Activated B cell treated with CpG ODN at 0.5 μM for 24 hours (primary cell): Measurements from ENCODE around the gene HSFX3. TPM values are rescaled to one million over a fixed set of nuclear protein-coding genes. Genes with fewer than 3 reads are reported as not detected.

ENCODE experiments used
- ATAC-seq: fragments of 200-7000 bp; cut with Tn5 transposase; one replicate; pipeline ENCODE4 v1.10.0; 2021; ENCODE audit warnings: low read depth, mild to moderate bottlenecking, moderate library complexity
- CTCF ChIA-PET: fragments of 350-600 bp; sonication (Branson Sonifier 250); formaldehyde crosslinking; loops from one replicate; lab custom pipeline; 2021; ENCODE audit warnings: antibody characterized with exemption; lab: Charles Lee
- POLR2A ChIA-PET: fragments of 350-600 bp; sonication (Branson Sonifier 250); formaldehyde crosslinking; loops from one replicate; lab custom pipeline; 2021; ENCODE audit warnings: antibody characterized with exemption; lab: Charles Lee
- DNase-seq: peaks from one replicate; pipeline ENCODE4 v3.0.0; 2022
- H3K27ac Mint-ChIP-seq: one replicate; pipeline ENCODE4 v1.8.0; 2020; ENCODE audit warnings: mixed read lengths
- H3K27me3 Mint-ChIP-seq: one replicate; pipeline ENCODE4 v1.8.0; 2021; ENCODE audit warnings: mixed read lengths
- H3K36me3 Mint-ChIP-seq: one replicate; pipeline ENCODE4 v1.8.0; 2021; ENCODE audit warnings: low read depth, mixed read lengths
- H3K4me1 Mint-ChIP-seq: one replicate; pipeline ENCODE4 v1.8.0; 2021; ENCODE audit warnings: mixed read lengths
- H3K4me3 Mint-ChIP-seq: one replicate; pipeline ENCODE4 v1.8.0; 2020; ENCODE audit warnings: mild to moderate bottlenecking, mixed read lengths
- H3K9me3 Mint-ChIP-seq: one replicate; pipeline ENCODE4 v1.8.0; 2020; ENCODE audit warnings: mixed read lengths
- CTCF ChIP-seq: fragments of 200-600 bp; IDR thresholded peaks from one replicate; pipeline ENCODE4 v1.8.0; 2022; ENCODE audit warnings: antibody characterized with exemption, mild to moderate bottlenecking
- intact Hi-C: fragments of 100-400 bp; cut with micrococcal nuclease; formaldehyde crosslinking; loops from one replicate; pipeline ENCODE4 v1.15.1; 2024
- total RNA-seq: library from RNA; stranded (reverse); gene quantifications from 2 replicates; pipeline ENCODE4 v1.2.3, GENCODE V29; 2022

Gene HSFX3
- total RNA-seq, 1 donor from 2014 or later: not detected

GRCh38 chrX:149571770-149572169 is 22.0 kb upstream of the HSFX3 start:
- intact Hi-C loops: no loop called here
- TF ChIP-seq CTCF: no peak
- no peaks in the 10 kb centered on the region for H3K36me3 Mint-ChIP-seq
- no peak overlapping the region for H3K27ac Mint-ChIP-seq
- ChIA-PET POLR2A (no interaction called here), CTCF (no interaction called here)
- H3K27me3 Mint-ChIP-seq: peaks cover 6% of the 10 kb centered on the region
- H3K4me3 Mint-ChIP-seq: no peak overlapping the region
- no peak for ATAC-seq
- no peak for DNase-seq
- no peaks in the 10 kb centered on the region for H3K9me3 Mint-ChIP-seq
- H3K4me1 Mint-ChIP-seq: no peaks in the 10 kb centered on the region

GRCh38 chrX:149570668-149571067 is 20.9 kb upstream of the HSFX3 start:
- Mint-ChIP-seq H3K27ac (no peak overlapping the region), H3K9me3 (no peaks in the 10 kb centered on the region), H3K36me3 (no peaks in the 10 kb centered on the region), H3K4me3 (no peak overlapping the region), H3K4me1 (no peaks in the 10 kb centered on the region), H3K27me3 (peaks cover 6% of the 10 kb centered on the region)
- ATAC-seq (no peak), DNase-seq (no peak)
- no peak for TF ChIP-seq CTCF
- intact Hi-C loops: no loop called here
- ChIA-PET CTCF (no interaction called here), POLR2A (no interaction called here)

- CTCF ChIA-PET: no interaction called here
Measured at GRCh38 chrX:149569770-149570169, 20.0 kb upstream of the HSFX3 start.

GRCh38 chrX:149568701-149569296 is 19.1 kb upstream of the HSFX3 start:
- Mint-ChIP-seq H3K27ac (no peak overlapping the region), H3K9me3 (no peaks in the 10 kb centered on the region), H3K27me3 (peaks cover 6% of the 10 kb centered on the region), H3K4me1 (no peaks in the 10 kb centered on the region), H3K36me3 (no peaks in the 10 kb centered on the region), H3K4me3 (no peak overlapping the region)
- no peak for DNase-seq
- CTCF ChIA-PET: no interaction called here
- intact Hi-C loops: no loop called here
- POLR2A ChIA-PET: no interaction called here
- no peak for ATAC-seq
- no peak for TF ChIP-seq CTCF

More at GRCh38 chrX:149569770-149570169, 20.0 kb upstream of the HSFX3 start:
- no peak for TF ChIP-seq CTCF
- Mint-ChIP-seq H3K27ac (no peak overlapping the region), H3K9me3 (no peaks in the 10 kb centered on the region), H3K27me3 (peaks cover 6% of the 10 kb centered on the region), H3K4me3 (no peak overlapping the region), H3K36me3 (no peaks in the 10 kb centered on the region), H3K4me1 (no peaks in the 10 kb centered on the region)
- intact Hi-C loops: no loop called here
- no peak for DNase-seq
- ATAC-seq: no peak
- POLR2A ChIA-PET: no interaction called here

- H3K4me3 Mint-ChIP-seq: no peak overlapping the region
- H3K36me3 Mint-ChIP-seq: no peaks in the 10 kb centered on the region
- ChIA-PET POLR2A (no interaction called here), CTCF (no interaction called here)
- no peaks in the 10 kb centered on the region for H3K9me3 Mint-ChIP-seq
- ATAC-seq: no peak
- peaks cover 6% of the 10 kb centered on the region for H3K27me3 Mint-ChIP-seq
- no peak for DNase-seq
- intact Hi-C loops: no loop called here
- TF ChIP-seq CTCF: no peak
- no peaks in the 10 kb centered on the region for H3K4me1 Mint-ChIP-seq
- no peak overlapping the region for H3K27ac Mint-ChIP-seq
Measured at GRCh38 chrX:149567621-149568417, 18.1 kb upstream of the HSFX3 start.
